Measurements from ENCODE around the gene KCNQ1OT1. TPM values are rescaled to one million over a fixed set of nuclear protein-coding genes. Genes with fewer than 3 reads are reported as not detected.

The KCNQ1OT1 gene
- total and polyA plus RNA-seq, 4 donors = 0.05 to 4.9 (median 0.61) TPM

- no peak overlapping the region for H3K27ac ChIP-seq (ENCODE audit: low read depth in 1 of 2, low read length in 2 of 2)
- H3K4me1 ChIP-seq (ENCODE audit: control insufficient read depth in 4 of 4, insufficient read depth in 4 of 4, low read length in 3 of 4) = no peaks in the 10 kb centered on the region
- no peaks in the 10 kb centered on the region for H3K27me3 ChIP-seq (ENCODE audit: control insufficient read depth in 4 of 4, insufficient read depth in 4 of 4, low read length in 3 of 4)
- no peaks in the 10 kb centered on the region for H3K36me3 ChIP-seq (ENCODE audit: control insufficient read depth in 4 of 4, insufficient read depth in 3 of 4, low read depth in 1 of 4, low read length in 3 of 4)
- H3K4me3 ChIP-seq (ENCODE audit: low read depth in 1 of 3, low read length in 3 of 3) = no peak overlapping the region
- H3K9ac ChIP-seq (ENCODE audit: low read depth in 1 of 2, low read length in 2 of 2) = no peak overlapping the region
- TF ChIP-seq GABPA (IDR thresholded peaks at IDR 0.05 in 1 of 2, conservative IDR thresholded peaks at IDR 0.05 in 1 of 2) (no peak), RXRA (IDR thresholded peaks at IDR 0.05) (no peak), FOXA1 (IDR thresholded peaks at IDR 0.05) (no peak), ATF3 (IDR thresholded peaks at IDR 0.05) (no peak), HNF4A (conservative IDR thresholded peaks at IDR 0.05) (no peak), RAD21 (IDR thresholded peaks at IDR 0.05) (no peak), CTCF (IDR thresholded peaks at IDR 0.05; ENCODE audit: low read depth, low read length, missing input control) (no peak), SP1 (IDR thresholded peaks at IDR 0.05) (no peak)
- H3K9me3 ChIP-seq (ENCODE audit: control insufficient read depth in 4 of 4, low read length in 3 of 4) = no peaks in the 10 kb centered on the region
- DNase-seq (ENCODE audit: low spot score) = no peak
- 91% methylated on average over 7 of the region's 7 CpGs for WGBS
Measured at GRCh38 chr11:2675540-2675939, 24.3 kb downstream of the KCNQ1OT1 start.

- Histone ChIP-seq H3K36me3 (ENCODE audit: control insufficient read depth in 4 of 4, insufficient read depth in 3 of 4, low read depth in 1 of 4, low read length in 3 of 4) (no peaks in the 10 kb centered on the region), H3K27ac (ENCODE audit: low read depth in 1 of 2, low read length in 2 of 2) (no peak overlapping the region), H3K4me3 (ENCODE audit: low read depth in 1 of 3, low read length in 3 of 3) (no peak overlapping the region), H3K27me3 (ENCODE audit: control insufficient read depth in 4 of 4, insufficient read depth in 4 of 4, low read length in 3 of 4) (no peaks in the 10 kb centered on the region), H3K4me1 (ENCODE audit: control insufficient read depth in 4 of 4, insufficient read depth in 4 of 4, low read length in 3 of 4) (no peaks in the 10 kb centered on the region), H3K9ac (ENCODE audit: low read depth in 1 of 2, low read length in 2 of 2) (no peak overlapping the region), H3K9me3 (ENCODE audit: control insufficient read depth in 4 of 4, low read length in 3 of 4) (no peaks in the 10 kb centered on the region)
- 83% methylated on average over 8 of the region's 8 CpGs for WGBS
- DNase-seq (ENCODE audit: low spot score) = no peak
- TF ChIP-seq RAD21 (IDR thresholded peaks at IDR 0.05) (no peak), FOXA2 (IDR thresholded peaks at IDR 0.05) (no peak), REST (IDR thresholded peaks at IDR 0.05) (no peak), ZBTB33 (IDR thresholded peaks at IDR 0.05) (no peak)
Measured at GRCh38 chr11:2674658-2675131, 25.1 kb downstream of the KCNQ1OT1 start.
